NK-92 treated with Interleukin-12 subunit alpha and Interleukin-12 subunit beta, amount 100 ng/mL, for 24 hours (cell line): ENCODE data around the gene TRAPPC6A.
A peak's percentile ranks its signal among the peaks of the same experiment; 100 is the strongest.
"Not testable (repeated sequence)": the region's sequence is repeated elsewhere in the genome, so short reads cannot be mapped to it uniquely, and the experiment has no call there.

Experiments used
- DNase-seq: peaks from one replicate; lab custom pipeline; 2025; lab: John Stamatoyannopoulos, UW

TRAPPC6A gene

GRCh38 chr19:45130236-45130635 is 47.8 kb downstream of the TRAPPC6A start:
- no peak for DNase-seq

- no peak for DNase-seq
Measured at GRCh38 chr19:45128806-45129205, 49.2 kb downstream of the TRAPPC6A start.

DNA sequence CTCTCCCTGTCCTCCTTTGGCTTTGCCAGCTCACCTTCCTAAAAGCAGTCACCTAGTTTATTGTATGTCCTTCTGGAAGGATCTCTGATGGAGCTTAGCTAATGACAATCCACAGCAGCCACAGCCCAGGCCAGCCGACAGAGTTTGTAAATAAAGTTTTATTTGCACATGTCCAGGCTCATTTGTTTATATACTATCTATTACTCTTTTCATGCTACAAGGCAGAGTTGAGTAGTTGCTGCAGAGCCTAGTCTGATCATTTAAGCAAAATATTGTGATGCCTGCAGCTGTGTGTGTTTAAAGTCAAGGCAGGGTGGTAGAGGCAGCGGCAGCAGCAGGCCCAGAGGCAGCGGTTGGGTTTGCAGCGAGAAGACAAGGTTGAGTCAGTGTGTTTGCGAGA is 49.9 kb downstream of the TRAPPC6A start:
- DNase-seq: no peak

GRCh38 chr19:45126654-45127053 is 51.4 kb downstream of the TRAPPC6A start:
- no peak for DNase-seq

GRCh38 chr19:45125975-45126493 is 52.0 kb downstream of the TRAPPC6A start:
- peak; percentile 22 for DNase-seq

- DNase-seq: no peak
Measured at GRCh38 chr19:45125360-45125759, 52.7 kb downstream of the TRAPPC6A start.

- no peak for DNase-seq
Measured at GRCh38 chr19:45124021-45124420, 54.0 kb downstream of the TRAPPC6A start.

- DNase-seq: no peak
Measured at GRCh38 chr19:45123440-45123850, 54.6 kb downstream of the TRAPPC6A start.

GRCh38 chr19:45122832-45123231 is 55.2 kb downstream of the TRAPPC6A start:
- no peak for DNase-seq

DNA sequence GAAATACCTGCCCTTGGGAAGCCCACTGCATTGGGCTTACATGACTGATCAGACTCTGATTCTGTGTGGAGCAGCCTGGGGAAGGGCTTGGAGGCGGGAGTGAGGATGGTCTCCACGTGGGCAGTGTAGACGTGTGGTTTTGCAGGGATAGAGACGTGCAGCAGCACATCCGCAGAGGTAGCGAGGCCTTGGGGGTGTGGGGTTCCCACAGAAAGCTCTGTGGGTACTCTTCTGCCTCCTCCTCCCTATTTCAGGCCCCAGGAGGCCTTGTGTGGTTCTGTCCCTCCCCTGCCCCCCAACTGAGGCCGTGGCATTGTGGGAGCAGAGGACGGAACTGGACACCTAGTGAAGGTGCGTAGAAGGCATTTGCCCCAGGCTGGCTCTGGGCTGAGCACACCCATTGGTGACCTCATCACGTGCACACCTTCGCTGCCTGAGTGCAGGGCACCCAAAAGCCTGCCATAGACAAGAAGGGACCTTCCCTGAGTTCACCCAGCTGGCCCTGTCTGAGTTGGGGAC is 56.2 kb downstream of the TRAPPC6A start:
- no peak for DNase-seq

DNA sequence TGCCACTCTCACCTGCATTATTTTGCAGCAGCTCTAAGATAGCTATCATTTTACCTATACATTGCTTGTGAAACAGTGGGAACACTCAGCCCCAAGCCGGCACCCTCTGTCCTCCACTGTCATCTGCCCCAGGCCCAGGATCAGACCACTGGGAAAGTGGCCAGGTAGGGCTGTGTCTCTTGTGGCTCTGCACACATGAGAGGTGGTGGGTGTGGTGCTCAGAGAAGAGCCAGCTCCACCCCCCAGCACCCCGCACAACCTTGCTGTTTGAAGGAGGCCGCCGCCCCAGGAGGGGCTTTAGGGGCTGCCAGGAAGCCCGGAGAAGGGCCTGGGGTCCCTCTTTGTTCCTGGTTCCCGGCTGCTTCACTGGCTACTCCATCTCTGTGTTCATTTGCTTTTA is 58.5 kb downstream of the TRAPPC6A start:
- DNase-seq: no peak

- DNase-seq: not testable (repeated sequence)
Measured at GRCh38 chr19:45118591-45119355, 59.3 kb downstream of the TRAPPC6A start.

- no peak for DNase-seq
Measured at GRCh38 chr19:45118106-45118505, 59.9 kb downstream of the TRAPPC6A start.

- no peak for DNase-seq
Measured at GRCh38 chr19:45117671-45118070, 60.4 kb downstream of the TRAPPC6A start.

DNA sequence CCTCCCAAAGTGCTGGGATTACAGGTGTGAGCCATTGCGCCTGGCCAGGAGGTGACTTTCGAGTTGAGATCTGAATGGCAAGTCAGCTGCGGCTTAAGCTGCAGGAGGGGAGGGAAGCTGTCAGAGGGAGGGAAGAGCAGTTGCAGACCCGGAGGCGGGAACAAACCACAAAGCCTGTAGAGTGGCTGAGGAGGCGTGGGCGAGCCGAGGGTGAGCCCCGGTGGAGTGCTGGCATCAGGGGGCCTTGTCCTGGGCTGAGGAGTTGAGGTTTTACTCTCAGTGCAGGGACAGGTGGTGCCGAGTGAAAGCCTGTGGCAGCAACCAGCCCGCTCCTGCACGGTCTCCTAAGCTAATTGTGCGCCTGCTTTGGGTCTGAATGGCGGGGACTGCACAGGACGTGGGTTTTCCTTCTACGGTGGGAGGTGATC is 60.9 kb downstream of the TRAPPC6A start:
- DNase-seq: no peak

DNA sequence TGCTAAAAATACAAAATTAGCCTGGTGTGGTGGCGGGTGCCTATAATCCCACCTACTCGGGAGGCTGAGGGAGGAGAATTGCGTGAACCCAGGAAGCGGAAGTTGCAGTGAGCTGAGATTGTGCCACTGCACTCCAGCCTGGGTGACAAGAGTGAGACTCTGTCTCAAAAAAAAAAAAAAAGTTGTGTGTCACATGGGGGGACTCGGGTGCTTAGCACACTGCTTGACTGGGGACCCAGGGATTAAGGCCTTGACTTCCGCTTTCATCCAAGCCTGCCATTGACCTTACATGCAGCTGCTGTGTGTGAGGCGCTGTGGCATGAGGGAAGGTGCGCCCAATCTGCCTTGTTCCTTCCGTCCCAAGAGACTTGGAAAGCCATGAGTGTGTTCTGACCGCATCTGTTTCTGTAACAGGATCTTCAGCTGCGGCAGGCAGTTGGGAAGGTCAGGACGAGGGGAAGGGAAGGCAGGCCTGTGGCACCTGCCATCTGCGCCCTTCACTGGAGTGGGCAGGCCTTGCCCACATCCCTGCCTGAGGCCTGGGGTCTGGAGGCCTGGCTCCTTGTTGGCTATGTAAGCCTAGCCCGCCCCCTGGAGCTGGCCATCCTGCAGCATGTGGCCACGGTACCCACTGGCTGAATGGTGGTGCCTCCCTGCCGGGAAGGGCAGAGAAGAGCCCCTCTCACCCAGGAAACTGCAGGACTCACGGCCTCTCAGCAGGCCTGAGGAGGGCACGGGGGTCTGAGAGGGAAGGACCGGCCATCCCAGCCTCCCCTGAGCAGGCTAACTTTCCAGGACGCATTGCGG is 62.0 kb downstream of the TRAPPC6A start:
- no peak for DNase-seq

- no peak for DNase-seq
Measured at GRCh38 chr19:45114116-45114515, 63.9 kb downstream of the TRAPPC6A start.

GRCh38 chr19:45113628-45114027 is 64.4 kb downstream of the TRAPPC6A start:
- no peak for DNase-seq
